H9 (cell line): ENCODE data around the gene CYBRD1. TPM values are rescaled to one million over a fixed set of nuclear protein-coding genes. Genes with fewer than 3 reads are reported as not detected.

ENCODE experiments used
- DNase-seq: peaks from one replicate; pipeline ENCODE4 v3.0.0-alpha.2; 2017
- H2AFZ ChIP-seq: one replicate; pipeline ENCODE4 v1.6.1; 2013; ENCODE audit warnings: mild to moderate bottlenecking, low read length, control low read depth, moderate library complexity
- H2AK5ac ChIP-seq: 2 replicates; pipeline ENCODE4 v1.6.1; 2013; ENCODE audit warnings: low read length, control low read depth, mixed read lengths; ENCODE audit not compliant: insufficient read length
- H2BK120ac ChIP-seq: one replicate; pipeline ENCODE4 v1.6.1; 2013; ENCODE audit warnings: low read depth, mild to moderate bottlenecking, low read length, control low read depth, inconsistent platforms; ENCODE audit not compliant: poor library complexity, severe bottlenecking
- H2BK12ac ChIP-seq: 2 replicates; pipeline ENCODE4 v1.6.1; 2013; ENCODE audit warnings: low read length, control low read depth, mixed read lengths, low read depth; ENCODE audit not compliant: insufficient read length
- H2BK15ac ChIP-seq: 2 replicates; pipeline ENCODE4 v1.6.1; 2013; ENCODE audit warnings: low read depth, low read length, control low read depth
- H2BK20ac ChIP-seq: one replicate; pipeline ENCODE4 v1.6.1; 2013; ENCODE audit warnings: low read depth, mild to moderate bottlenecking, low read length, control low read depth, inconsistent platforms; ENCODE audit not compliant: poor library complexity, severe bottlenecking
- H2BK5ac ChIP-seq: 2 replicates; pipeline ENCODE4 v1.6.1; 2013; ENCODE audit warnings: low read length, control low read depth, mixed read lengths; ENCODE audit not compliant: insufficient read length
- H3K14ac ChIP-seq: 2 replicates; pipeline ENCODE4 v1.6.1; 2013; ENCODE audit warnings: low read length, control low read depth; ENCODE audit not compliant: insufficient read depth
- H3K18ac ChIP-seq: 2 replicates; pipeline ENCODE4 v1.6.1; 2013; ENCODE audit warnings: low read depth, mild to moderate bottlenecking, mixed read lengths, low read length, control low read depth; ENCODE audit not compliant: insufficient read length
- H3K23ac ChIP-seq: 2 replicates; pipeline ENCODE4 v1.6.1; 2013; ENCODE audit warnings: low read length, control low read depth, mixed read lengths, low read depth; ENCODE audit not compliant: insufficient read length
- H3K23me2 ChIP-seq: 2 replicates; pipeline ENCODE4 v1.6.1; 2013; ENCODE audit warnings: low read depth, mild to moderate bottlenecking, mixed read lengths, low read length, control low read depth; ENCODE audit not compliant: insufficient read length, poor library complexity, severe bottlenecking
- H3K27ac ChIP-seq: 2 replicates; pipeline ENCODE4 v1.5.1; 2013; ENCODE audit warnings: low read length, control low read depth, mixed read lengths, low read depth; ENCODE audit not compliant: insufficient read length
- H3K27me3 ChIP-seq: 2 replicates; pipeline ENCODE4 v1.6.1; 2013; ENCODE audit warnings: low read length, control low read depth, inconsistent platforms; ENCODE audit not compliant: insufficient read depth
- H3K4ac ChIP-seq: 2 replicates; pipeline ENCODE4 v1.6.1; 2013; ENCODE audit warnings: low read depth, mild to moderate bottlenecking, control low read depth, inconsistent platforms, low read length, moderate library complexity
- H3K4me1 ChIP-seq: 2 replicates; pipeline ENCODE4 v1.6.1; 2013; ENCODE audit warnings: low read length, control low read depth, inconsistent platforms; ENCODE audit not compliant: insufficient read depth
- H3K4me2 ChIP-seq: 2 replicates; pipeline ENCODE4 v1.6.1; 2013; ENCODE audit warnings: low read length, control low read depth, mixed read lengths; ENCODE audit not compliant: insufficient read length, insufficient read depth
- H3K56ac ChIP-seq: 2 replicates; pipeline ENCODE4 v1.6.1; 2013; ENCODE audit warnings: low read depth, mild to moderate bottlenecking, mixed read lengths, low read length, control low read depth; ENCODE audit not compliant: insufficient read length
- H3K79me1 ChIP-seq: 2 replicates; pipeline ENCODE4 v1.6.1; 2013; ENCODE audit warnings: low read depth, mild to moderate bottlenecking, moderate library complexity, low read length, control low read depth, inconsistent platforms; ENCODE audit not compliant: insufficient read depth, poor library complexity, severe bottlenecking
- H3K79me2 ChIP-seq: 2 replicates; pipeline ENCODE4 v1.6.1; 2013; ENCODE audit warnings: low read length, control low read depth, inconsistent platforms; ENCODE audit not compliant: insufficient read depth
- H3K9ac ChIP-seq: 2 replicates; pipeline ENCODE4 v1.6.1; 2013; ENCODE audit warnings: low read length, control low read depth, mixed read lengths; ENCODE audit not compliant: insufficient read length; ENCODE audit errors: extremely low read depth
- H3K9me3 ChIP-seq: one replicate; pipeline ENCODE4 v1.6.1; 2013; ENCODE audit warnings: low read depth, low read length, inconsistent platforms; ENCODE audit not compliant: control insufficient read depth
- H3T11ph ChIP-seq: one replicate; pipeline ENCODE4 v1.6.1; 2013; ENCODE audit warnings: mild to moderate bottlenecking, low read length, control low read depth, inconsistent platforms
- H4K20me1 ChIP-seq: one replicate; pipeline ENCODE4 v1.6.1; 2013; ENCODE audit not compliant: control insufficient read depth, insufficient read length, insufficient read depth
- H4K5ac ChIP-seq: 2 replicates; pipeline ENCODE4 v1.6.1; 2013; ENCODE audit warnings: low read depth, mild to moderate bottlenecking, mixed read lengths, low read length, control low read depth; ENCODE audit not compliant: insufficient read length
- H4K8ac ChIP-seq: replicated peaks from 2 replicates; pipeline ENCODE4 v1.6.1; 2013; ENCODE audit warnings: low read length, control low read depth, mixed read lengths, low read depth; ENCODE audit not compliant: insufficient read length
- H4K91ac ChIP-seq: 2 replicates; pipeline ENCODE4 v1.6.1; 2013; ENCODE audit warnings: low read depth, mild to moderate bottlenecking, moderate library complexity, mixed read lengths, low read length, control low read depth; ENCODE audit not compliant: insufficient read length
- H3K27ac Mint-ChIP-seq, 3 experiments: 2 replicates in 2 of 3; 3 replicates in 1 of 3; pipeline ENCODE4 v1.8.0; 2020 to 2021; ENCODE audit warnings: mixed read lengths in 3 of 3, mild to moderate bottlenecking in 1 of 3, moderate library complexity in 1 of 3
- H3K27me3 Mint-ChIP-seq: 2 replicates; pipeline ENCODE4 v1.8.0; 2021; ENCODE audit warnings: low read depth, mild to moderate bottlenecking, moderate library complexity, mixed read lengths
- H3K36me3 Mint-ChIP-seq, 3 experiments: 2 replicates in 2 of 3; 3 replicates in 1 of 3; pipeline ENCODE4 v1.8.0; 2020 to 2021; ENCODE audit warnings: low read depth in 3 of 3, mixed read lengths in 3 of 3; ENCODE audit not compliant: insufficient read depth in 1 of 3
- H3K4me1 Mint-ChIP-seq, 2 experiments: 2 replicates each; pipeline ENCODE4 v1.8.0; 2020; ENCODE audit warnings: mixed read lengths in 2 of 2
- H3K4me3 Mint-ChIP-seq, 2 experiments: 2 replicates in 1 of 2; 3 replicates in 1 of 2; pipeline ENCODE4 v1.8.0; 2020 to 2021; ENCODE audit warnings: mild to moderate bottlenecking in 2 of 2, mixed read lengths in 2 of 2, moderate library complexity in 1 of 2
- H3K9me3 Mint-ChIP-seq, 2 experiments: 2 replicates in 1 of 2; 3 replicates in 1 of 2; pipeline ENCODE4 v1.8.0; 2020; ENCODE audit warnings: mild to moderate bottlenecking in 2 of 2, mixed read lengths in 2 of 2, moderate library complexity in 1 of 2
- WGBS: extraction: QIAGEN DNeasy Blood & Tissue Kit; methylation state at CpG from one replicate; pipeline ENCODE4 v1.1.7; 2013; ENCODE audit warnings: missing lambda C conversion rate, low lambda C conversion rate, mixed read lengths; ENCODE audit not compliant: insufficient read length; ENCODE audit errors: extremely low coverage; 5-methylcytosine and 5-hydroxymethylcytosine counted together
- total RNA-seq: library from RNA; stranded (reverse); gene quantifications from 2 replicates; pipeline ENCODE4 v1.2.1, GENCODE V29; 2021
- TF ChIP-seq, protein P1 (sequence below): fragments of 200-600 bp; sonication (generic); conservative IDR thresholded peaks from 3 replicates; pipeline ENCODE4 v1.8.0; 2021; ENCODE audit warnings: antibody characterized with exemption, mild to moderate bottlenecking

CYBRD1 gene
- total RNA-seq, 1 experiment from 2014 or later, result 3.6 TPM

DNA sequence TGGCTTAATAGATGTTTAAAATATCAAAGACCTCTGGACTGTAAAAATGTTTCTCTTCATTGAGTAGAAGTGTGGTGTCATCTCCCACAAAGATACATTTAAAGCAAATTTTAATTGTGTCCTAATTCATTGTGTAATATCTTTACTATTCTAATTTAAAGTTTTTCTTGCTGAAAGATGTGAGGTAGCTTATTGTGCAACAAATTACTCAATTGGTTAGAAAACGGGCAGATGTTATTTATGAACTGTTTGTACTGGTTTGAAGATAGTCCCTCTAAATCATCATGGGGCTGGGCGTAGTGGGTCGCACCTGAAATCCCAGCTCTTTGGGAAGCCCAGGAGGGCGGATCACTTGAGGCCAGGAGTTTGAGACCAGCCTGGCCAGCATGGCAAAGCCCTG is 65.3 kb downstream of the CYBRD1 start:
- H2BK15ac ChIP-seq, result no peak overlapping the region
- no peaks in the 10 kb centered on the region for H4K20me1 ChIP-seq
- no peaks in the 10 kb centered on the region for H3K9me3 ChIP-seq
- H3K4me2 ChIP-seq, result no peak overlapping the region
- peaks cover 2% of the 10 kb centered on the region; the same call in 1 of the 2 replicates for H3K27me3 Mint-ChIP-seq
- no peak overlapping the region for H3K27ac ChIP-seq
- no peak overlapping the region for H2BK120ac ChIP-seq
- H4K8ac ChIP-seq, result no peak overlapping the region
- no peak overlapping the region for H4K5ac ChIP-seq
- no CpG with 5 or more reads among the region's 4 CpGs for WGBS
- no peak overlapping the region for H3K4ac ChIP-seq
- no peak overlapping the region for H4K91ac ChIP-seq
- no peaks in the 10 kb centered on the region for H3K23me2 ChIP-seq
- H3K9me3 Mint-ChIP-seq, result no peaks in the 10 kb centered on the region
- H2BK5ac ChIP-seq, result no peak overlapping the region
- H3K4me1 ChIP-seq, result no peaks in the 10 kb centered on the region
- no peak overlapping the region for H2AK5ac ChIP-seq
- H3T11ph ChIP-seq, result no peak overlapping the region
- DNase-seq, result no peak
- H3K27ac Mint-ChIP-seq, result no peak overlapping the region
- no peaks in the 10 kb centered on the region for H3K36me3 Mint-ChIP-seq
- peaks cover 10 to 14% of the 10 kb centered on the region in 2 experiments for H3K4me1 Mint-ChIP-seq
- no peak overlapping the region for H3K56ac ChIP-seq
- H3K27me3 ChIP-seq, result no peaks in the 10 kb centered on the region
- H2BK20ac ChIP-seq, result no peak overlapping the region
- TF ChIP-seq, protein P1, sequence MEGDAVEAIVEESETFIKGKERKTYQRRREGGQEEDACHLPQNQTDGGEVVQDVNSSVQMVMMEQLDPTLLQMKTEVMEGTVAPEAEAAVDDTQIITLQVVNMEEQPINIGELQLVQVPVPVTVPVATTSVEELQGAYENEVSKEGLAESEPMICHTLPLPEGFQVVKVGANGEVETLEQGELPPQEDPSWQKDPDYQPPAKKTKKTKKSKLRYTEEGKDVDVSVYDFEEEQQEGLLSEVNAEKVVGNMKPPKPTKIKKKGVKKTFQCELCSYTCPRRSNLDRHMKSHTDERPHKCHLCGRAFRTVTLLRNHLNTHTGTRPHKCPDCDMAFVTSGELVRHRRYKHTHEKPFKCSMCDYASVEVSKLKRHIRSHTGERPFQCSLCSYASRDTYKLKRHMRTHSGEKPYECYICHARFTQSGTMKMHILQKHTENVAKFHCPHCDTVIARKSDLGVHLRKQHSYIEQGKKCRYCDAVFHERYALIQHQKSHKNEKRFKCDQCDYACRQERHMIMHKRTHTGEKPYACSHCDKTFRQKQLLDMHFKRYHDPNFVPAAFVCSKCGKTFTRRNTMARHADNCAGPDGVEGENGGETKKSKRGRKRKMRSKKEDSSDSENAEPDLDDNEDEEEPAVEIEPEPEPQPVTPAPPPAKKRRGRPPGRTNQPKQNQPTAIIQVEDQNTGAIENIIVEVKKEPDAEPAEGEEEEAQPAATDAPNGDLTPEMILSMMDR, result no peak
- H3K23ac ChIP-seq, result no peak overlapping the region
- H3K9ac ChIP-seq, result no peak overlapping the region
- no peak overlapping the region for H3K4me3 Mint-ChIP-seq
- no peaks in the 10 kb centered on the region for H3K79me2 ChIP-seq
- no peaks in the 10 kb centered on the region for H3K79me1 ChIP-seq
- no peak overlapping the region for H3K18ac ChIP-seq
- no peak overlapping the region for H2BK12ac ChIP-seq
- no peak overlapping the region for H3K14ac ChIP-seq
- no peak overlapping the region for H2AFZ ChIP-seq
